IMR-90 (cell line): ENCODE results near the gene FAM180A. TPM values are rescaled to one million over a fixed set of nuclear protein-coding genes. Genes with fewer than 3 reads are reported as not detected.
"Not testable (repeated sequence)": the region's sequence is repeated elsewhere in the genome, so short reads cannot be mapped to it uniquely, and the experiment has no call there.

ENCODE experiments used
- ATAC-seq: fragments of 200-7000 bp; cut with Tn5 transposase; 2 replicates; pipeline ENCODE4 v1.9.1; 2020; ENCODE audit warnings: low read depth, mild to moderate bottlenecking, moderate library complexity
- BruUV-seq: library from RNA; stranded (reverse); fragments of 400-500 nt; replicated peaks from 2 replicates; lab custom pipeline; 2021; lab: Mats Ljungman, UMichigan
- CTCF ChIA-PET: fragments of 300-600 bp; formaldehyde crosslinking; extraction: SDS; loops from one replicate; lab custom pipeline; 2021; ENCODE audit warnings: antibody characterized with exemption; lab: Yijun Ruan, JAX
- POLR2A ChIA-PET: fragments of 300-600 bp; sonication (Branson Sonifier 250); formaldehyde crosslinking; loops from one replicate; lab custom pipeline; 2022; ENCODE audit warnings: antibody characterized with exemption; ENCODE audit not compliant: unreplicated experiment; lab: Charles Lee
- DNase-seq: peaks from one replicate; pipeline ENCODE4 v3.0.0; 2013
- H2AFZ ChIP-seq: replicated peaks from 2 replicates; pipeline ENCODE3; 2013; ENCODE audit warnings: low read length, mild to moderate bottlenecking; ENCODE audit not compliant: poor library complexity
- H2AK5ac ChIP-seq: 2 replicates; pipeline ENCODE4 v1.6.1; 2013; ENCODE audit warnings: low read depth, low read length, inconsistent platforms
- H2AK9ac ChIP-seq: replicated peaks from 2 replicates; pipeline ENCODE3; 2013; ENCODE audit warnings: mild to moderate bottlenecking, low read depth, low read length, moderate library complexity; ENCODE audit not compliant: poor library complexity
- H2BK120ac ChIP-seq: 2 replicates; pipeline ENCODE4 v1.6.1; 2013; ENCODE audit warnings: low read depth, low read length, inconsistent platforms
- H2BK15ac ChIP-seq: 3 replicates; pipeline ENCODE4 v1.6.1; 2013; ENCODE audit warnings: low read depth, low read length, inconsistent platforms
- H2BK20ac ChIP-seq: 2 replicates; pipeline ENCODE4 v1.6.1; 2013; ENCODE audit warnings: low read depth, mild to moderate bottlenecking, inconsistent platforms, low read length, moderate library complexity
- H2BK5ac ChIP-seq: 2 replicates; pipeline ENCODE4 v1.6.1; 2013; ENCODE audit warnings: mild to moderate bottlenecking, low read depth, low read length, inconsistent platforms; ENCODE audit not compliant: poor library complexity, severe bottlenecking
- H3K14ac ChIP-seq: replicated peaks from 2 replicates; pipeline ENCODE4 v1.6.1; 2013; ENCODE audit warnings: low read depth, low read length, inconsistent platforms
- H3K18ac ChIP-seq: 2 replicates; pipeline ENCODE4 v1.6.1; 2013; ENCODE audit warnings: low read depth, low read length, control low read depth
- H3K23ac ChIP-seq: 2 replicates; pipeline ENCODE4 v1.6.1; 2013; ENCODE audit warnings: low read depth, low read length, inconsistent platforms
- H3K27ac ChIP-seq: 2 replicates; pipeline ENCODE4 v1.5.1; 2013; ENCODE audit warnings: mild to moderate bottlenecking, control low read depth, low read length; ENCODE audit not compliant: insufficient read depth
- H3K27me3 ChIP-seq: 2 replicates; pipeline ENCODE4 v1.6.1; 2013; ENCODE audit warnings: low read length; ENCODE audit not compliant: control insufficient read depth, insufficient read depth
- H3K36me3 ChIP-seq: 2 replicates; pipeline ENCODE4 v1.6.1; 2013; ENCODE audit warnings: low read length, mixed read lengths; ENCODE audit not compliant: control insufficient read depth, insufficient read depth
- H3K4ac ChIP-seq: 2 replicates; pipeline ENCODE4 v1.6.1; 2013; ENCODE audit warnings: low read depth, low read length, inconsistent platforms
- H3K4me1 ChIP-seq: 2 replicates; pipeline ENCODE4 v1.6.1; 2013; ENCODE audit warnings: low read length, mixed read lengths; ENCODE audit not compliant: control insufficient read depth, insufficient read depth
- H3K4me2 ChIP-seq: 2 replicates; pipeline ENCODE4 v1.6.1; 2013; ENCODE audit warnings: low read depth, mild to moderate bottlenecking, control low read depth, low read length, moderate library complexity
- H3K4me3 ChIP-seq: 2 replicates; pipeline ENCODE4 v1.5.1; 2013; ENCODE audit warnings: low read depth, mild to moderate bottlenecking, control low read depth, low read length, moderate library complexity; ENCODE audit not compliant: insufficient read depth
- H3K56ac ChIP-seq: 2 replicates; pipeline ENCODE4 v1.6.1; 2013; ENCODE audit warnings: low read length, inconsistent platforms; ENCODE audit not compliant: insufficient read depth; ENCODE audit errors: extremely low read depth
- H3K79me1 ChIP-seq, 2 experiments: 2 replicates each; pipeline ENCODE4 v1.6.1; 2013; ENCODE audit warnings: low read length in 2 of 2, inconsistent platforms in 1 of 2, low read depth in 1 of 2
- H3K9ac ChIP-seq: 2 replicates; pipeline ENCODE4 v1.6.1; 2013; ENCODE audit warnings: low read depth, low read length, control low read depth
- H3K9me1 ChIP-seq: 2 replicates; pipeline ENCODE4 v1.6.1; 2013; ENCODE audit warnings: low read length, inconsistent platforms; ENCODE audit not compliant: insufficient read depth
- H3K9me3 ChIP-seq: 2 replicates; pipeline ENCODE4 v1.6.1; 2013; ENCODE audit warnings: low read length; ENCODE audit not compliant: control insufficient read depth, insufficient read depth
- H4K20me1 ChIP-seq: 2 replicates; pipeline ENCODE4 v1.6.1; 2013; ENCODE audit warnings: low read length, inconsistent platforms; ENCODE audit not compliant: insufficient read depth
- H4K5ac ChIP-seq: 2 replicates; pipeline ENCODE4 v1.6.1; 2013; ENCODE audit warnings: mild to moderate bottlenecking, low read depth, low read length, control low read depth
- H4K8ac ChIP-seq, 2 experiments: 2 replicates each; pipeline ENCODE4 v1.6.1; 2013; ENCODE audit warnings: low read depth in 2 of 2, low read length in 2 of 2, control low read depth in 1 of 2, inconsistent platforms in 1 of 2
- H4K91ac ChIP-seq: 2 replicates; pipeline ENCODE4 v1.6.1; 2013; ENCODE audit warnings: low read depth, low read length, inconsistent platforms; ENCODE audit not compliant: insufficient read depth
- SMC3 ChIP-seq: fragments of 150-350 bp; IDR thresholded peaks from 2 replicates; pipeline ENCODE4 v1.6.1; 2016; ENCODE audit warnings: low read depth, mild to moderate bottlenecking, antibody characterized with exemption, low read length, moderate library complexity
- WGBS, 2 experiments: methylation state at CpG; one replicate each; pipeline versions ENCODE4 v1.1.5 to v1.1.7; 2013; ENCODE audit warnings: missing lambda C conversion rate in 2 of 2; ENCODE audit not compliant: insufficient read length in 1 of 2; ENCODE audit errors: extremely low coverage in 2 of 2; 5-methylcytosine and 5-hydroxymethylcytosine counted together
- dilution Hi-C: fragments of 300-500 bp; cut with HindIII; formaldehyde crosslinking; loops from one replicate; pipeline ENCODE4 v1.14.3; 2018; ENCODE audit warnings: low sequenced_read_pairs; ENCODE audit not compliant: unreplicated experiment
- in situ Hi-C: fragments of 300-500 bp; cut with MboI; formaldehyde crosslinking; loops from 3 replicates; pipeline ENCODE4 v1.14.3; 2019; ENCODE audit warnings: low sequenced_read_pairs, inconsistent platforms, mixed read lengths
- intact Hi-C: fragments of 100-400 bp; cut with micrococcal nuclease; formaldehyde crosslinking; loops from 2 replicates; pipeline ENCODE4 v1.10.0; 2022
- polyA plus RNA-seq, 3 experiments: library from polyadenylated mRNA; depleted of rRNA; stranded (reverse); fragments of >200 nt; gene quantifications; 2 replicates each; pipeline ENCODE4 v1.2.3, GENCODE V29; 2012; ENCODE audit warnings: low replicate concordance in 1 of 3
- total RNA-seq: library from RNA; depleted of rRNA; stranded (reverse); fragments of >200 nt; gene quantifications from 2 replicates; pipeline ENCODE4 v1.2.3, GENCODE V29; 2012

The FAM180A gene
- total and polyA plus RNA-seq, 2 of the 4 experiments (the other 2 are of a cell fraction) = 1.3 to 2.0 TPM

DNA sequence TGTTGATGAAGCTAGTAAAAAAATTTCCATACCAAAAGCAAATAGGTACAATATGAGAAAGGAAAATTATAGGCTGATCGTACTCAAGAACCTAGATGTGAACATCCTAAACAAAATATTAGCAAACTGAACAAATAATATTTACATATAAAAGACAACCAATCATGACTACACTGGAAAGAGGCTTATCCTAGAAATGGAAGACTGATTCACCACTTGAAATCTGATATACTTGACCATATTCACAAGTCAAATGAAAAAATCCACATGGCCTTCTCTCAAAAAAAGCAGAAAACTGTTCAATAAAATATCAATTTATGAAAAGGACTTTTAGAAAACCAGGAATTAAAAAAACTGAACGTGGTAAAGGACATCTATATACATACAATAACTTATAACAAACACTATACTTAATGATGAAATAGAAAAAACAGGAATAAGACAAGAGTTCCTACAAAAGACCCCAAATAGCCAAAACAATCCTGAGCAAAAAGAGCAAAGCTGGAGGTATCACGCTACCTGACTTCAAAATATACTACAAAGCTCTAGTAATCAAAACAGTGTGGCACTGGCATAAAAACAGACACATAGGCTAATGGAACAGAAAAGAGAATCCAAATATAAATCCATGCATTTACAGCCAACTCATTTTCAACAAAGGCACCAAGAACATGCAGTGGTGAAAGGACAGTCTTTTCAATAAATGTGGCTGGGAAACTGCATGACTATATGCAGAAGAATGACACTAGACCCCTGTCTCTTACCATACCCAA lies 29.2 kb upstream of the FAM180A start (continued):
- TF ChIP-seq SMC3 = no peak

DNA sequence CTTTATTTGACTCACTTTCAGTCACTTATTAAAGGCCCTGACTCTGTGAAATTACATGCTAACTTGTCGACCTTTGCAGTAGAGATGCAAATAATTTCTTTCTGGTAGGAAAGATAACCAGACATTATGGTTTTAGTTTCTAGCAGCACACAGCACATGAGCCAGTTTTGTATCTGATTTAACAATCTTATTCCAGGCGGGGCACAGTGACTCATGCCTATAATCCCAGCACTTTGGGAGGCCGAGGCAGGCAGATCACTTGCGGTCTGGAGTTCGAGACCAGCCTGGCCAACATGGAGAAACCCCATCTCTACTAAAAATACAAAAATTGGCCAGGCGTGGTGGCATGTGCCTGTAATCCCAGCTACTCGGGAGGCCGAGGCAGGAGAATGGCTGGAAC lies 27.3 kb upstream of the FAM180A start:
- H3K27ac ChIP-seq, H3K9ac ChIP-seq, H3K23ac ChIP-seq, CTCF ChIA-PET, H2BK15ac ChIP-seq, H3K4me2 ChIP-seq, ATAC-seq, BruUV-seq, H3K79me1 ChIP-seq, H3K18ac ChIP-seq, intact Hi-C loops, H3K14ac ChIP-seq, H3K4me3 ChIP-seq, H4K5ac ChIP-seq, H3K27me3 ChIP-seq, DNase-seq, H2BK5ac ChIP-seq, H3K4ac ChIP-seq, H4K20me1 ChIP-seq, H4K91ac ChIP-seq, H3K56ac ChIP-seq, H3K9me3 ChIP-seq, H2AK9ac ChIP-seq, dilution Hi-C loops, H2BK120ac ChIP-seq, H2AFZ ChIP-seq, H3K36me3 ChIP-seq, in situ Hi-C loops, POLR2A ChIA-PET, H4K8ac ChIP-seq, H2BK20ac ChIP-seq: not testable (repeated sequence)
- 100% methylated on average over 1 of the region's 8 CpGs; no CpG with 5 or more reads in 1 of the 2 experiments for WGBS, 2 experiments
- Histone ChIP-seq H3K4me1 (peaks cover 14% of the 10 kb centered on the region), H2AK5ac (0 out of 2 replicates have a peak overlapping the region, but pooled peaks have one; percentile 15), H3K9me1 (peaks cover 18% of the 10 kb centered on the region)
